ENCODE measurements around the gene GDE1. TPM values are rescaled to one million over a fixed set of nuclear protein-coding genes. Genes with fewer than 3 reads are reported as not detected.

The GDE1 gene
- total RNA-seq, 1 donor from 2014 or later: 87.0 TPM

- no peak for DNase-seq (ENCODE audit: low read depth)
- TF ChIP-seq CTCF (conservative IDR thresholded peaks at IDR 0.05; ENCODE audit: low read depth, low read length): no peak
- no peak overlapping the region for H3K4me3 ChIP-seq (ENCODE audit: low read depth, low read length)
Measured at GRCh38 chr16:19540241-19540970, 18.5 kb upstream of the GDE1 start.

GRCh38 chr16:19532601-19533000 lies 10.7 kb upstream of the GDE1 start:
- no peak for DNase-seq (ENCODE audit: low read depth)
- no peak for TF ChIP-seq CTCF (conservative IDR thresholded peaks at IDR 0.05; ENCODE audit: low read depth, low read length)
- H3K4me3 ChIP-seq (ENCODE audit: low read depth, low read length): no peak overlapping the region

- H3K4me3 ChIP-seq (ENCODE audit: low read depth, low read length): no peak overlapping the region
- no peak for DNase-seq (ENCODE audit: low read depth)
- TF ChIP-seq CTCF (conservative IDR thresholded peaks at IDR 0.05; ENCODE audit: low read depth, low read length): no peak
Measured at GRCh38 chr16:19528666-19529065, 6.8 kb upstream of the GDE1 start.

- no peak for DNase-seq (ENCODE audit: low read depth)
- TF ChIP-seq CTCF (conservative IDR thresholded peaks at IDR 0.05; ENCODE audit: low read depth, low read length): no peak
Measured at GRCh38 chr16:19527161-19527560, 5.3 kb upstream of the GDE1 start.

GRCh38 chr16:19525385-19525723 lies 3.5 kb upstream of the GDE1 start:
- peak overlapping the region; percentile 95 for H3K4me3 ChIP-seq (ENCODE audit: low read depth, low read length)
- no peak for DNase-seq (ENCODE audit: low read depth)
- TF ChIP-seq CTCF (conservative IDR thresholded peaks at IDR 0.05; ENCODE audit: low read depth, low read length): no peak

More at GRCh38 chr16:19527161-19527560, 5.3 kb upstream of the GDE1 start:
- H3K4me3 ChIP-seq (ENCODE audit: low read depth, low read length): no peak overlapping the region

GRCh38 chr16:19524616-19525384 lies 2.9 kb upstream of the GDE1 start:
- peak overlapping the region; percentile 95 for H3K4me3 ChIP-seq (ENCODE audit: low read depth, low read length)
- no peak for TF ChIP-seq CTCF (conservative IDR thresholded peaks at IDR 0.05; ENCODE audit: low read depth, low read length)
- no peak for DNase-seq (ENCODE audit: low read depth)

GRCh38 chr16:19524356-19524615 lies 2.4 kb upstream of the GDE1 start:
- no peak for TF ChIP-seq CTCF (conservative IDR thresholded peaks at IDR 0.05; ENCODE audit: low read depth, low read length)
- no peak for DNase-seq (ENCODE audit: low read depth)
- peak overlapping the region; percentile 95 for H3K4me3 ChIP-seq (ENCODE audit: low read depth, low read length)
